Measurements from ENCODE around the gene SPAG17. TPM values are rescaled to one million over a fixed set of nuclear protein-coding genes. Genes with fewer than 3 reads are reported as not detected.

SPAG17 gene
- total RNA-seq, 6 donors from 2014 or later = 0.26 to 94.3 (median 11.3) TPM

- Histone ChIP-seq H3K4me3 (no peak overlapping the region), H3K4me1 (no peaks in the 10 kb centered on the region), H3K27me3 (no peaks in the 10 kb centered on the region), H3K9me3 (no peaks in the 10 kb centered on the region), H3K36me3 (no peaks in the 10 kb centered on the region), H3K27ac (no peak overlapping the region)
- no peak for TF ChIP-seq CTCF (IDR thresholded peaks at IDR 0.05)
- no peak for TF ChIP-seq EP300 (IDR thresholded peaks at IDR 0.05)
- no peak for TF ChIP-seq POLR2A (IDR thresholded peaks at IDR 0.05)
- TF ChIP-seq POLR2AphosphoS5 (IDR thresholded peaks at IDR 0.05) = no peak
- WGBS, 2 donors = 90 to 93% methylated on average over 3 of the region's 3 CpGs
- no peak for DNase-seq
- ATAC-seq (ENCODE audit: low FRiP score in 2 of 2) = no peak
Measured at GRCh38 chr1:118137900-118138299, 47.1 kb downstream of the SPAG17 start.

- no peak overlapping the region for H3K4me3 ChIP-seq
- TF ChIP-seq EP300 (IDR thresholded peaks at IDR 0.05) (no peak), POLR2AphosphoS5 (IDR thresholded peaks at IDR 0.05) (no peak), CTCF (IDR thresholded peaks at IDR 0.05) (no peak), POLR2A (IDR thresholded peaks at IDR 0.05) (no peak)
- H3K9me3 ChIP-seq = no peaks in the 10 kb centered on the region
- H3K27ac ChIP-seq = no peak overlapping the region
- ATAC-seq (ENCODE audit: low FRiP score in 2 of 2) (peak in 1 of 2 donors; percentile 79), DNase-seq (no peak)
- 37 to 39% methylated on average over 8 of the region's 8 CpGs for WGBS, 2 donors
- H3K4me1 ChIP-seq = no peaks in the 10 kb centered on the region
- no peaks in the 10 kb centered on the region for H3K36me3 ChIP-seq
- no peaks in the 10 kb centered on the region for H3K27me3 ChIP-seq
Measured at GRCh38 chr1:118136187-118136941, 48.7 kb downstream of the SPAG17 start.

- no peak for ATAC-seq (ENCODE audit: low FRiP score in 2 of 2)
- Histone ChIP-seq H3K27ac (no peak overlapping the region), H3K36me3 (no peaks in the 10 kb centered on the region), H3K4me1 (no peaks in the 10 kb centered on the region), H3K4me3 (no peak overlapping the region), H3K27me3 (no peaks in the 10 kb centered on the region), H3K9me3 (no peaks in the 10 kb centered on the region)
- no peak for DNase-seq
- 88 to 93% methylated on average over 5 of the region's 5 CpGs for WGBS, 2 donors
- TF ChIP-seq CTCF (IDR thresholded peaks at IDR 0.05) (no peak), POLR2A (IDR thresholded peaks at IDR 0.05) (no peak), POLR2AphosphoS5 (IDR thresholded peaks at IDR 0.05) (no peak), EP300 (IDR thresholded peaks at IDR 0.05) (no peak)
Measured at GRCh38 chr1:118132000-118132399, 53.0 kb downstream of the SPAG17 start.

- 83 to 92% methylated on average over 1 of the region's 1 CpG for WGBS, 2 donors
- TF ChIP-seq POLR2AphosphoS5 (IDR thresholded peaks at IDR 0.05) (no peak), CTCF (IDR thresholded peaks at IDR 0.05) (no peak), EP300 (IDR thresholded peaks at IDR 0.05) (no peak), POLR2A (IDR thresholded peaks at IDR 0.05) (no peak)
- H3K27ac ChIP-seq = no peak overlapping the region
- no peaks in the 10 kb centered on the region for H3K36me3 ChIP-seq
- ATAC-seq (ENCODE audit: low FRiP score in 2 of 2) (no peak), DNase-seq (no peak)
- H3K4me3 ChIP-seq = no peak overlapping the region
- H3K27me3 ChIP-seq = no peaks in the 10 kb centered on the region
- H3K4me1 ChIP-seq = no peaks in the 10 kb centered on the region
- no peaks in the 10 kb centered on the region for H3K9me3 ChIP-seq
Measured at GRCh38 chr1:118128761-118129160, 56.3 kb downstream of the SPAG17 start.

- ATAC-seq (ENCODE audit: low FRiP score in 2 of 2) (no peak), DNase-seq (no peak)
- Histone ChIP-seq H3K9me3 (no peaks in the 10 kb centered on the region), H3K4me3 (no peak overlapping the region), H3K27me3 (no peaks in the 10 kb centered on the region), H3K27ac (no peak overlapping the region), H3K36me3 (no peaks in the 10 kb centered on the region), H3K4me1 (peaks cover 0 to 4% (median 2%) of the 10 kb centered on the region in 4 donors)
- TF ChIP-seq POLR2AphosphoS5 (IDR thresholded peaks at IDR 0.05) (no peak), POLR2A (IDR thresholded peaks at IDR 0.05) (no peak), CTCF (IDR thresholded peaks at IDR 0.05) (no peak), EP300 (IDR thresholded peaks at IDR 0.05) (no peak)
- 69% methylated on average over 3 of the region's 3 CpGs for WGBS, 2 donors
Measured at GRCh38 chr1:118124064-118124463, 61.0 kb downstream of the SPAG17 start.
